Stimulated activated CD8-positive, alpha-beta memory T cell treated with anti-CD3 and anti-CD28 coated beads, Interleukin-12 subunit alpha, Interleukin-12 subunit beta, amount 100 ng/mL, for 24 hours (primary cell): ENCODE results near the gene KLK6.

Experiments used
- DNase-seq: peaks from one replicate; pipeline ENCODE4 v3.0.0-alpha.2; 2020; ENCODE audit errors: extremely low read depth

The KLK6 gene

DNA sequence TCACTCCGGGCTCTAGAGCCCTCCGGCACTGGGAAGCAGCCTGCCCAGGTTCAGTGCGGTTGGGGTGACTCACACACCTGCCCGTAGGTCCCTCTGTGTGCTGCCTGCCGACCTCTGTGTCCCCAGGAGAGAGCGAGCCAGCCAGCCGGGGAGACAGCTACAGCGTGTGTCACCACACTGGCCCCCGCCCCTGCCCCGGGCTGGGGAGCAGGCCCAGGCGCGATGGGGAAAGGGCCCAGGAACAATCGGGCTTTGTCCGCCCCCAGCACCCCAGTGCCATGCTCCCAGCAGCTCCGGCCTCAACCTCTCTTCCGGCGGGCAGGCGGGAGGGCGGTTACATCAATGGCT is at the start of gene KLK6:
Gene KLK6 (minus strand): TSS at position 179 of the 348 bp plus-strand sequence. CDS start 1,487 bp downstream, outside the sequence.
- no peak for DNase-seq

GRCh38 chr19:51018745-51019543 is 49.6 kb upstream of the KLK6 start:
- no peak for DNase-seq

- DNase-seq, result peak; percentile 42
Measured at GRCh38 chr19:51016798-51017683, 47.6 kb upstream of the KLK6 start.

GRCh38 chr19:51015691-51016267 is 46.4 kb upstream of the KLK6 start:
- DNase-seq, result no peak

GRCh38 chr19:51014242-51014641 is 44.9 kb upstream of the KLK6 start:
- no peak for DNase-seq

GRCh38 chr19:51012661-51013190 is 43.3 kb upstream of the KLK6 start:
- no peak for DNase-seq

GRCh38 chr19:51010066-51010795 is 40.8 kb upstream of the KLK6 start:
- DNase-seq, result no peak

DNA sequence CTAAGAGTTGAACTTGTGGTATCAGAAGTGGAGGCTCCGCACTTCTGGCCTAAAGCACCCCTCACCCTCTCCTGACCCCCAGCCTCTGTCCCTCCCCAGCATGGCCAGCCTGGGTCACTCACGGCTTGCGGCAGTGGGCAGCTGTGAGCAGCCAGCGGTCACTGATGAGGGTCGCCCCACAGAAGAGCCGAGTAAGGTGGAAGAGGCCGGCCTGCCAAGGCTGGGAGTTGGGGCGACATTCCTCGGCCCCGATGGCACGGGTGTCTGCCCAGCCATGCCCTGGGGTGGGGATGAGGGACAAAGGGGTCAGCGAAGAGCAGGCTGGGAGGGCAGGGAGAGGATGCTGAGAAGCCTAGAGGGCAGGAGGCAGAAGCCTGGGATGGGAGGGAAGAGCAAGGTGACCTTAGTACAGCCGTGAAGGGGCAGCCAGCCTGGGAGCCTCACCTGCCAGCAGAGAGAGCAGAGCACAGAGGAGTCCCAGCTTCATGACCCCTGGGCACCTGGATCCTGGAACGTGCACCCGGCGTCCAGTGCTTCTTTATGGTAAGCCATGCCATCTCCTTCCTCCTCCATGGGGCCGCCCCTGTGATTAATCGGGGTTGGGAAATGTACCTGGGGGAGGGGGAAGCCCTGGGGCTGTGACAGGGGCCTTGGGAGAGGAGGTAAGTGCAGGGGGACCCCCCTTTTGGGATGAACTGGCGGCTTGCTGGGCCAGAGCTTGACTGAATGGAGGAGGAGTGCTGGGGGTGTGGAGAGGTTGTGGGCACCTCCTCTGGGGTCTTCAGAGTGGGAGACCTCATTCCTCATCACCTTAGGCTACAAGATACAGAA is 39.9 kb upstream of the KLK6 start:
- DNase-seq, result no peak

GRCh38 chr19:51007488-51007887 is 38.1 kb upstream of the KLK6 start:
- DNase-seq, result no peak

DNA sequence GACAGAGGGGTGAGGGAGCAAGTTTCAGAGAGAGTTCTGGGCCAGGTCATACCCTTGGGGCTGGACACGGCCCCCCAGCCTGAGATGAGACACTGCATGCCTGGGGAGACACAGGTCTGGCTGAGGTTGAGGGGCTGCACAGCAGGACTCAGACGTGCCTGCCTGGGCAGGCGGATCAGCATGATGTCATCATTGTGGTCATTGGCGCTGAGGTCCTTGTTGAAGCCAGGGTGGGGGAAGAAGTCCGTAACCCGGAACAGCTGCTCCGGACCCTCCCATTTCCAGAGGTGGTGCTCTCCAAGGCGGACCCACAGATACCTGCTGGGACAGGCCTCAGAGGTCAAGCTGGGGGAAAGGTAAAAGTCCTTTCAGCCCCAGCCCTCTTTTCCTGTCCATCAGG is 37.0 kb upstream of the KLK6 start:
- no peak for DNase-seq

- DNase-seq, result no peak
Measured at GRCh38 chr19:51005248-51005647, 35.9 kb upstream of the KLK6 start.

GRCh38 chr19:51003316-51003715 is 33.9 kb upstream of the KLK6 start:
- DNase-seq, result no peak

- no peak for DNase-seq
Measured at GRCh38 chr19:51002542-51003311, 33.3 kb upstream of the KLK6 start.

- DNase-seq, result no peak
Measured at GRCh38 chr19:51002089-51002532, 32.7 kb upstream of the KLK6 start.

DNA sequence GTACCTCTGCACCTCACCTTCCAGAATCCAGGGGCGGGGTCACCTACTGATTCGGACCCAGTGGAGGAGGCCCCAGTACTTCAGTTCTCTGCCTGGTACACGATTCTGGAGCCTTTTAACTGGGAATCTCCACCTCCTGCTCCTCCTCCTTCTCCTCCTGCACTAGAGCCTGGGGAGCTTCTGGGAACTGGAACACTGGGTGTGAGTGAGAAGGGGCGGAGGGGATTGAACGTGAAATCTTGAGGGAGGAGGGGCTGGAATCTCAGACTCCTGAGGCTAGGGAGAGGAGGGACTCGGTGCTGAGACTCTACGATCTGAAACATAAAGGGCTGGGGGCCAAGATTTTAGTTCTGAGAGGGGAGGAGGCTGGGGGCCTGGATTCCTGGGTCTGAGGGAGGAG is 32.1 kb upstream of the KLK6 start, which contains the start of gene KLK8:
Gene KLK8 (minus strand): TSS at position 90 of the 400 bp plus-strand sequence. CDS start 437 bp downstream, outside the sequence.
- DNase-seq, result no peak

DNA sequence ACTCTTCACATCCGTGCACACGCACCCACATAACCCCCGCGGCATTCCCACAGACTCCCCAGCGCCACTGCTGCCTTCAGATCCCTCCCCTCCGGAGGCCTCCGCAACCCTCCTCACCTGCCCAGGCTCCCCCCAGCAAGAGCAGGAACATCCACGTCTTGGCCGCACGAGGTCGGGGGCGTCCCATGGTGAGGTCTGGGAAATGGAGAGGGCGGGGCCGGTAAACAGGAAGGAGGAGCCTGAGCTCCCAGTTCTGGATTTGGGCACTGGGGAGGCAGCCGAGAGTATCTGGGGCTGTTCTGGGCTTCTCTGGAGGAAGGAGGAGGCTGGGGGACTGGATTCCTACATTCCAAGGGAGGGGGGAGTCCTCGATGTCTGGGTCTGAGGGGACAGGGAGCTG is 31.6 kb upstream of the KLK6 start:
- no peak for DNase-seq

GRCh38 chr19:51000426-51000825 is 31.0 kb upstream of the KLK6 start:
- DNase-seq, result no peak

DNA sequence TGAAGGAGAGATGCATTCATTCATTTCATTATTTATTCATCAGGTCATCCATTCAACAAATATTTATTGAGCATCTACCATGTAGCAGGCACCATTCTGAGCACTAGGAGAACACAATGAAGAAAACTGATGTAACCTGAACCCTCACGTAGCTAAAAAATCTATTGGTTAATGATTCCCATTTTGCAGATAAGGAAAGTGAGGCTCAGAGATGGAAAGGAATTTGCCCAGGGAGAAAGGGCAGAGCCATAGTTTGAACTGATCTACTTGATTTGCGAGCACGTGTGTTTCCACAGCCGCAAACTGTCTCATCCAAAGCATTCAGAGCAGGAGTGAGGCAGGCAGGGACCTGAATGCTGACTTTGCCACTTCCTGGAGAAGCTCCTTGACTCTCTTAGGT is 29.3 kb upstream of the KLK6 start:
- DNase-seq, result no peak

GRCh38 chr19:50998061-50998460 is 28.7 kb upstream of the KLK6 start:
- DNase-seq, result no peak

DNA sequence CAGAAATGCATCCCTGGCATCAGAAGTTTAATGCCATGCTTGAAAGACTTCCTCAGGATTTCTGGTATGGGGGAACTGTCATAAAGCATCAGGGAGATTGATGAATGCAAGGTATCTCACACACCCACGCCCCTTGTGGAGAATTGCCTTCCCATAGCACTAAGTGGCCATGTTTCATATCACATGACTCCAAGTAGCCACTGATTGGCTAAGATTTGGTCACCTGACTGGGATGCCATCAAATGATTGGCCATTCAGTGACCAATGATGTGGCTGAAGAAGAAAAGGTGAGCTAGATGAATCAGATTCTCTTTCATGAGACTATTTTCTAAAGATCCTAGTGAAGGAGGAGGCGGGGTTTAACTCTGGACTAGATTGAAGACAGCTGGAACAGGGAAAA is 24.7 kb upstream of the KLK6 start:
- no peak for DNase-seq
